Sciatic nerve (tissue), 2 donors: ENCODE results near the gene COL9A3. TPM values are rescaled to one million over a fixed set of nuclear protein-coding genes. Genes with fewer than 3 reads are reported as not detected.

Source experiments
- ATAC-seq: fragments of 200-7000 bp; cut with Tn5 transposase; one replicate; pipeline ENCODE4 v1.9.1; 2020; ENCODE audit warnings: mild to moderate bottlenecking, moderate library complexity
- DNase-seq: peaks from one replicate; pipeline ENCODE4 v3.0.0-alpha.2; 2020; ENCODE audit warnings: low spot score
- intact Hi-C: fragments of 100-400 bp; cut with DNase I; formaldehyde crosslinking; loops from one replicate; pipeline ENCODE4 v1.14.2; 2022
- total RNA-seq: library from RNA; stranded (reverse); fragmentation: NEBNext Ultra II Directional; extraction: Animal tissue kit (Norgen Biotek cat#: 25700); gene quantifications from one replicate; pipeline ENCODE4 v1.2.1, GENCODE V29; 2021
- donor health status: DM: no; HTN: no; CAD: no.
- donor health status: DM: no; HTN: no; CAD: no.

The COL9A3 gene
- total RNA-seq, 1 donor from 2014 or later, result 69.6 TPM

DNA sequence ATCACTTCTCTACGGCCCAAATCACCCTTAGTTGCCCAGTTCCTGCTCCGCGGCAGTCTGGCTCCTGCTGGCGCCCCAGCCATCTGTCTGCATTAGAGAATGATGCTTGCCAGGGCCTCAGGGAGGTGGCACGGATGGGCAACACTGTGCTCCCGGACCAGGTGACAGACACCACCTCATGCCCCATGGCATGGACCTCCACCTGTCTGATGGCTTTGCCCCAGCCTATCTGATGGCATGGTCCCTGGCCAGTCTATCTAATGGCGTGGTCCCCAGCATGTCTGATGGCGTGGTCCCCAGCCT, 39.4 kb upstream of the COL9A3 start:
- intact Hi-C loops, result no loop called here
- ATAC-seq (no peak), DNase-seq (no peak)

- no peak for DNase-seq
- intact Hi-C loops, result no loop called here
- no peak for ATAC-seq
These were observed 38.8 kb upstream of the COL9A3 start for GRCh38 chr20:62778058-62778457.

- intact Hi-C loops, result no loop called here
- no peak for ATAC-seq
- DNase-seq, result no peak
These were observed 38.0 kb upstream of the COL9A3 start for GRCh38 chr20:62778601-62779416.

DNA sequence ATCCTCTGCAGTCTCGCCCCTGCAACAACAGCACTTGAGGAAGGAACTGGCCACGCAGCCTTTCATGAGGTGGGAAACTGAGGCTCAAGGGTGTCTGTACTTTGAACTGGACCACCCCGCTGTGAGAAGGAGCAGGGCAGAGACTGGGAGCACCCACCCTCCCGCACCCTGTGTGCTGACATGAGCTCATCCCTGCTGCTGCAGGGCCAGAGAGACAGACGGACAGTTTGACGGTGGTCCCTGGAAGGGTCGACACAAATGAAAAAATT, 37.5 kb upstream of the COL9A3 start:
- intact Hi-C loops, result no loop called here
- ATAC-seq (no peak), DNase-seq (no peak)

- DNase-seq (no peak), ATAC-seq (no peak)
- intact Hi-C loops, result no loop called here
These were observed 36.6 kb upstream of the COL9A3 start for GRCh38 chr20:62780204-62780603.

DNA sequence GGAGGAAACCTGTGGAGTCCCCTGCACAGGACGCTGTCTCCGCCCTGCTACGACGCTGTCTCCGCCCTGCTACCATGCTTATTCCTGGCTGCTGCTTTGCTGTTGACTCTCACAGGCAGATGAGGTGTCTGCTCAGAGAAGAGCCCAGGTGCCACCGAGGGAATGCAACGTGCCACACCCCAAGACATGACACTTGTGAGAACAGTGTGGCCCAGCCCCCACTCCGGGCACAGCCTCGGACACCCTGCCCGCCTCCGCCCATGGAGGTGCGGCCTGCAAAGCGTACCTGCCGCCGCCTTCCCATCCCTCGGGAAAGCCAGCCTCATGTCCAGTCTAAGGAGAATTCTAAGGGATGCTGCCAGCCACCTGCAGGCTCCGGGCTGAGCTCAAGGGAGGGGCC, 36.2 kb upstream of the COL9A3 start:
- ATAC-seq, result no peak
- DNase-seq, result no peak
- intact Hi-C loops, result no loop called here

- DNase-seq (no peak), ATAC-seq (no peak)
- intact Hi-C loops, result no loop called here
These were observed 34.5 kb upstream of the COL9A3 start for GRCh38 chr20:62782149-62782892.

GRCh38 chr20:62782893-62783278, 34.0 kb upstream of the COL9A3 start:
- DNase-seq, result no peak
- intact Hi-C loops, result no loop called here
- ATAC-seq, result no peak

DNA sequence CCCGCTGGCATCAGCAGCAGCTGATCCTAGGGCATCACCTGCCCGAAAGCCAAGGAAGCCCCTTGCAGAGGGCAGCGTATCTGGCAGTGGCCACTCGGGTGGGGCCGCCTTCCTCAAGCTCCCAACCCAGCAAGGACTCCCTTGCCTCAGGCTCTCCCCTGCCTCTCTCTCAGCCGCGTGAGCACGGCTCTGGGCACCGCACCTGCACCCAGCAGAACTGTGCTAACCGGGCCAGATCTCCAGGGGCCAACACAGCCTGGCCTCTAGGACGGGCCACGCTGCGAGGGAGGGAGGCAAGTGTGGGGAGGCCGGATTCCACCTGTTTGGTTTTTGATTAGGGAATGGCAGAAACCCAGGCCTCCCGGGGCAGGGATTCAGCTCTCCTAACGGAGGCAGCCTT, 32.4 kb upstream of the COL9A3 start:
- intact Hi-C loops, result no loop called here
- ATAC-seq (no peak), DNase-seq (no peak)

DNA sequence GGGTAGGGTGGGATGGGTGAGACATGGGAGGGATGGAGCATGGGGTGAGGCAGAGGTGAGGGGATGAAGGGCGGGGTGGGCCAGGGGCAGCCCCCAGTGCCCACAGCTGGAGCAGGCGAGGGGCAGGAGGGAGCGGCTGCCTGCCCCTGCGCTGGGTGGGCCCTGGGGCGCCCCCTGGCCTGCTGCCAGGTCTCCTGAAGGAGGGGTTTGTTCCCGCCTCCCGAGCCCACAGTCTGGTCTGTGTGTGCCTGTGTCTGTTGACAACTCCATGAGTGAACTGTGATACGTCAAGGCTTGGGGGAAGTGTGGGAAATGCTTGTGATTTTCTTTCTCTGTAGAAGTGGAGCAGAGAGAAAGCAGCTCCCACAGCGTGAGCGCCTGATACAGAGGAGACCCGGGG, 31.5 kb upstream of the COL9A3 start:
- intact Hi-C loops, result loop anchor here (5.0 kb wide), 1 partner anchor 283 kb away; no protein-coding TSS in a partner anchor
- ATAC-seq (no peak), DNase-seq (no peak)

GRCh38 chr20:62786157-62786556, 30.7 kb upstream of the COL9A3 start:
- ATAC-seq (no peak), DNase-seq (no peak)
- intact Hi-C loops, result loop anchor here (5.0 kb wide), 1 partner anchor 284 kb away; no protein-coding TSS in a partner anchor

DNA sequence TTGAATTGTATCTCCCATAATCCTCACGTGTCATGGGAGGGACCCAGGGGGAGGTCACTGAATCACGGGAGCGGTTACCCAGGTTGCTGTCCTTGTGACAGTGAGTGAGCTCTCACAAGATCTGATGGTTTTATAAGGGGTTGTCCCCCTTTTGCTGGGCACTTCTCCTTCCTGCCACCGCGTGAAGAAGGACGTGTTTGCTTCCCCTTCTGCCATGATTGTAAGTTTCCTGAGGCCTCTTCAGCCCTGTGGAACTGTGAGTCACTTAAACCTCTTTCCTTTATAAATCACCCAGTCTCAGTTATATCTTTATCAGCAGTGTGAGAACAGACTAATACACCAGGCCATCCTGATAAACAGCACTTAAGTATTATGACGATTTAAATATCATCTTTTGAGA, 29.5 kb upstream of the COL9A3 start:
- DNase-seq (no peak), ATAC-seq (no peak)
- intact Hi-C loops, result loop anchor here (5.0 kb wide), 1 partner anchor 285 kb away; no protein-coding TSS in a partner anchor

DNA sequence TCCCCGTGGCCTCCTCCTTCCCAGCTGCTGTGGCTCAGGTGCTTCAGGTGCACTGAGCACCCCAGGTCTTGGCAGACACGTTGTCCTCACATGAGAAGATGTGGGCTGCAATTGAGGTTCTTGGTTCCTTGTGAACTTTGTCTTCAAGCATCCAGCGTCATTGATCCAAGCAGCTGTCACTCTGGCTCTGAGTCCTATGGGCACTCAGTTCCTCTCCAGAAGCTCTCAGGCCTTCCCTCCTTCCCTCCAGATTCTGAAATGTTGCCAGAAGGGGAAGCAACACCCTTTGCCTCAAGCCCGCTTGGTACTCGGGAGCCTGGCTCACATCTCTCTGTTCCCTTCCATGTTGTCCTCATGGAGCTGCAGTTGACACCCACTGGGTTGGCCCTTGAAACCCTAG, 29.0 kb upstream of the COL9A3 start:
- ATAC-seq (no peak), DNase-seq (no peak)
- intact Hi-C loops, result loop anchor here (5.0 kb wide), 1 partner anchor 286 kb away; no protein-coding TSS in a partner anchor

- DNase-seq (no peak), ATAC-seq (no peak)
- intact Hi-C loops, result loop anchor here (5.0 kb wide), 1 partner anchor 286 kb away; no protein-coding TSS in a partner anchor
These were observed 28.2 kb upstream of the COL9A3 start for GRCh38 chr20:62788607-62789006.

GRCh38 chr20:62790075-62790474, 26.8 kb upstream of the COL9A3 start:
- DNase-seq (no peak), ATAC-seq (no peak)
- intact Hi-C loops, result loop anchor here (5.0 kb wide), 1 partner anchor 123 kb away; no protein-coding TSS in a partner anchor

DNA sequence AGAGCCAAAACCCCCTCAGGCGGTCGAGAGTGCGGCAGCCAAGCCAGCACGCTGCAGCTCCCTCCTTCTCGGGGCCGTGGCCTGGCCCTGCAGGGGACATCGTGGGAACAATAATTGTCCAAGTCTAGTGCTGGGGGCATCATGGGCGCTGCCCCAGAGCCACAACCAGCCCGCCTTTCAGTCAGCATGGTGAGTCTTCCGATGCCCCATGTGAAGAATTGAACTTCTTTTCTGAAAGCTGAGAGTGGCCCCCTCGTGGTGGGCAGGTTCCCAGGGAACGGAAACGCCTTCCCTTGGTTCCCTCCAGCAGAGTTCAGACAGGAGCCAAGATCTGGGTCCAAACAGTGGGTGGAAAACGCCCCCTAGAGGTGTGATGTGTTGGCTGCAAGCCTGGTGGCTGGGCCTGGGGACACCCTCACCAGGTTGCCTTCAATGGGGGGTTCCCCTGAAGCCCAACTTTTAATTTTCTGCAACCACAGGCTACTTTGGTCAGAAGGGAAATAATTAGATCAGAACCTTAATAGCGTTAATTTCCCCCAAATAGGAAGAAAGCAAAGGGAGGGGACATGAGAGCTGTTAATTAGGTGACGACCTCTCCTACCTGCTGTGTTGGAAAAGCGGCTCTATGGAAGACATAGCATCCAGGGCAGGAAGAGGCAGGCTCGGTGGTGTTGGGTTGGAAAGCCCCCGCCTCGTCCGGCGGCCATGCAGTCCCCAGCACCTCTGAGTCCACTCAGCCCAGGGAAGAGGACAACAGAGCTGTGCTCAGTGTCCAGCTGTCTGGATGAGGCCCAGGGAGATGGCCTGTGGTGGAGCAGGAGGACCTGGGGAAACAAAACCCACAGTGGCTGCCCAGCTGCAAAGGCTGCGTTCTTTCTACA, 25.3 kb upstream of the COL9A3 start:
- ATAC-seq, result peak; percentile 27
- peak; percentile 88 for DNase-seq
- intact Hi-C loops, result loop anchor here (5.0 kb wide), 1 partner anchor 124 kb away; no protein-coding TSS in a partner anchor

DNA sequence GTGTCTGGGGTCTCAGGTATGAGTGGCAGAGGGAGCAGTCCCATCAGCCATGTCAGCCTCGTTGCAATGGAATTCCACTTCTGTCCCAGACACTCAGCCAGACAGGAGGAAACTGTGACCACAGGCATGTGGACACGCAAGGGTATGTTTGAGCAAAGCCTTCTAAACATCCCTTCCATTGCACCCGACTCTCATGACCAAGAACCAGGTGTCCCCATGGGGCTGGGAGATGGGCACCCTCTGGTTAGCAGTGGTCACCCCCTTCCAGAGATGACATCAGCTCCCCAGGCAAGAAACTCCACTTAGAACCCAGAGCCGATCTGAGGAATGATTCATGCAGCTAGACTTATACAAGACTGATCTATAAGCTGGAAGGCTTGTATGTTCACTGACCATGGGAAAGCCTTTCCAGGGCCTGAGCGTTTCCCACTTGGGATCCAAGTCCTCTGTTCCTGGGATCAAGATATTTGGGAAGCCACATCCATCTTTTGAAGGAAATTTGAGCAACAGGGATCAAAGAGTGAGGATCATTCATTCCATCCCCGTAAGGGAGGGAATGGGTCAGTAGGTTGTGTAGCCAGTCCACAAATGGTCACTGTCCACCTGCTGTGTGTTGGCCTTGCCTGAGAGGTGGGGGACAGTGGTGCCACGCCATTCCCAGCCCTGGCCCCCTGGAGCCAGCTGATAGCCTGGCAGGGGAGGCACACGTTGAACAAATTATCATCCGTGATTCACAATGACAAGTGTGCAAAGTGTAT, 24.5 kb upstream of the COL9A3 start:
- ATAC-seq, result no peak
- intact Hi-C loops, result loop anchor here (5.0 kb wide), 1 partner anchor 125 kb away; no protein-coding TSS in a partner anchor

DNA sequence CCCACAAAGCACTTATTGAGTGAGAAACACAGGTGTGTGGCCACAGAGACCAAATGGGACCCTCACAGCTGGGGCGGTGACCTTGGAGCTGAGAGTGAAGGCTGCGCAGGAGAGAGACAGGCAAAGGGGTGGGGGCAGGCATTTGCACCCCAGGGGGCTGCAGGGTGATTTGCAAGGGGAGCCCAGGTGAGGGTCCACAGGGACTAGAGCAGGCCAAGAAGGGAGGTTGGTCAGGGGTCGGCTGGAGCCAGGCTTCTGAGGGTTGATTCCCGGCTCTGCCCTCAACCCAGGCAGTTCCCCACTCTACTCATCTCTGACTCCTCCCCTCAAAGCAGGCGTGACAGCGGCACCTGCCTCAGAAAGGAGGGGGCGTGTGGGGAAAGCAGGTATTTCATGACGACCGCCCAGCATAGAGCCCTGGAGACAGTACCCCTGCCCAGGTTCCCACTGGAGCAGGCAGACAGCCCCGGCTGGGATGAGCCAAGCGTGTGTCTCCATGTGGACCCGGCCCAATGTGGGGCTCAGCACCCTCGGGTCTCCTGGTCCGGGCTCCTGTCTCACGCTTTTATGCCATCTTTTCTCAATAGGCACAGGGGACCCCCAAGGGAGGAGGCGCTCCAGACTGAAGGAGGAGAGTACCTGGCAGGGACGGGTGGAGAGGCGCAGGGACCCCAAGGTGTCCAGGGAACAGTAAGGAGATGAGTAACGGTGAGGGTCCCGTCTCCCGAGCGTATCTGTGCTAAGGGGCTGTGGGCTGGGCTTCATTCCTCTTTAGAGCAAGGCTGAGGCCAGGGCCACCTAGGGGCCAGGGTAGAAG, 23.7 kb upstream of the COL9A3 start:
- intact Hi-C loops, result loop anchor here (5.0 kb wide), 1 partner anchor 126 kb away; no protein-coding TSS in a partner anchor
- DNase-seq (peak; percentile 72), ATAC-seq (no peak)

More for the DNA sequence above, 24.5 kb upstream of the COL9A3 start:
- no peak for DNase-seq
